Right renal pelvis (tissue), 4 donors: ENCODE results near the gene AKR7A2. TPM values are rescaled to one million over a fixed set of nuclear protein-coding genes. Genes with fewer than 3 reads are reported as not detected.
A peak's percentile ranks its signal among the peaks of the same experiment; 100 is the strongest.

Source experiments
- DNase-seq, 4 donors: peaks; one replicate each; pipeline ENCODE4 v3.0.0-alpha.2; 2013; ENCODE audit warnings: low read depth in 4 of 4, low spot score in 3 of 4, missing footprints in 1 of 4
- polyA plus RNA-seq, 4 donors: library from polyadenylated mRNA; unstranded; fragments of 120-200 nt; gene quantifications; one replicate each; pipeline ENCODE4 v1.2.1, GENCODE V29; 2013; ENCODE audit not compliant: insufficient read length in 4 of 4

Gene AKR7A2
- polyA plus RNA-seq, 4 donors = 80.6 to 103 (median 85.7) TPM

DNA sequence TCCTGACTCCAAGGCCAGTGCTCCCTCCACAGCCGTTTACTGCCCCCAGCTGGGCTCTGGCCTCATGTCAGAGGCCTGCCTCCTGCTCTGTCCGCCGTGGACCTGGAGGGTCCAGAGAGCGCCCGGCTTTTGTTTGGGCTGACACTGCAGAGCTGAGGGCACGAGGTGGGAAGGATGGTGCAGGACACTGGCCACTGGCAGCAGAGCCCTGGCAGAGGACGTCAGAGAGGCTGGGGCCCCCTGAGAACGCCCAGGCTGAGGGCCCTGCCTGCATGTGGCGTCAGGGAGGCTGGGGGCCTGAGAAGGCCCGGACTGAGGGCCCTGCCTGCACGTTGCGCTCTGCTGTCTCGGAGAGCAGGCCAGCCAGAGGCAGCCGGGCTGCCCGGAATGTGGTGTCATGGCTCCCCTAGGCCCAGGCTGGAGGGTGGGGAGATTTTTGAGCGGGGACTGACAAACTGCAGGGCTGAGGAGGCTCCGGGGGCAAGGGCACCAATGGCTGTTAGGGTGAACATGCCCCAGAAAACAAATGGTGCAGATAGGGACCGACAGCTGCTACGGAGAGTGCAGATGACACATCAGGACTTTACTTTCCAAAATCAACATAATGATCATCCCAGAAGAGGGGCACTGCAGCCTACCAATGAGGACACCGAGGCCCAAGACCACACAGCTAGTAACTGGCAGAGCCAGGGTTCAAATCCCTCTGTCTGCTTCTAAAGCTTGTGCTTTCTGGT lies 31.8 kb upstream of the AKR7A2 start:
- DNase-seq = no peak

GRCh38 chr1:19342894-19343616 lies 31.1 kb upstream of the AKR7A2 start:
- DNase-seq = no peak

GRCh38 chr1:19342062-19342750 lies 30.3 kb upstream of the AKR7A2 start:
- no peak for DNase-seq

DNA sequence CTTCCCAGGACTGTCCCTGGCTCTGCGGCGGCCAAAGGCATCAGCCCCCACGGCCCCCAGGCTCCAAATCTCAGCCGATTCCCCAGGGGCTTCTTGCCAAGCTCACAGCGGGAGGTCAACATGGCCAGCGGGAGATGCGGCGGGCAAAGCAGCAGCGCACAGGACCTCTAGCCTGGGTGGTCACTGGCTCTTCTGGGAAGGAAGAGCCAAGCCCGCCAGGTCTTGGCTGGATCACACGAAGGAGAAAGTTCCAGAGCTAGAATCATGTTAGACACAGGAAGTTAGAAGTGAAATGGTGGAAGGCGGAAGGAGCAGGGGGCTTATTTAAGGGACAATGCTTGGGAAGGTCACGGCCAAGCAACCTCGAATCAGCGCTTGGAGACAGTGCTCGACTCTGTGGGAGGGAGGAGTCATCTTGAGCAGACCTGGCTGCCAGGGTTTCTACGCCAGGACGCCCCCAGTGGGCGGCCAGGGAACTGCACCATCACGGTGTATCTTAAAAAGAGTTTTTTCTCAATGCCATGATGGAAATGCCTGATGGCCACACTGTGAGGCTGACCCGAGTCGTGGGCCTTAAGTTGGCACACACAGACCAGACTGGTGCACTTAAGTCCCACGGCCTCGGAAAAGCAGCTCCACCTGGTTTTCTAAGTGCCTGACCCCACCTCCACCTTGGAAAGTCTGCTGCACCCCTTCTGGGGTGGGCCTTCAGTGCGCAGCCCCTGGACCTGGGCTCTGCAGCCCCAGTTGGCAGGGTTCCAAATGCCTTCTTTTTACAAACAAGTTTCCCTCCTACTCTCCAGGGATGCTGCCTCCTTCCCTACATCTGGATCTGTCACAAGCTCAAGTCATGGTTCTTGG lies 29.5 kb upstream of the AKR7A2 start:
- DNase-seq = peak in 3 of 4 donors; percentile 36 to 53 (median 38)

DNA sequence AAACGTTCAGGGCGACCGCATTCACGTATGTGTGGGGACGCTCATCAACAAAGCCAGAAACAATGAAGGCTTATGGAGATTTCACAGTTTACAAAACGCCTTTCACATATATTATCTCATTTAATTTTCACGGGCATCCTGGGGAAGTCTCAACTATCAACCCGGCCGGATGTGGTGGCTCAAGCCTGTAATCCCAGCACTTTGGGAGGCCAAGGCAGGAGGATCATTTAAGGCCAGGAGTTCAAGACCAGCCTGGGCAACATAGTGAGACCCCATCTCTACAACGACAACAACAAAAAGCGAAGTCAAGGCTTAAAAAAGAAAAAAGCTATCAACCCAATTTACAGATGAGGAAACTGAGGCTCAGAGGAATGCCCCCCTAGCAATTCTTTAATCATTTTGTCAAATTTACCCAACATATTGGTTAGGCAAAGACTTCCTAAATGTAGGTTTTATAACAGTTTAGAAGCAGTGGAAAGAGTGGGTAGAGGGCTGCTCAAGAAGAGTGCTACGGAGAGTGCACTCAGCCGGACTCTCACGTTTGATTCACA lies 28.5 kb upstream of the AKR7A2 start:
- DNase-seq = no peak

DNA sequence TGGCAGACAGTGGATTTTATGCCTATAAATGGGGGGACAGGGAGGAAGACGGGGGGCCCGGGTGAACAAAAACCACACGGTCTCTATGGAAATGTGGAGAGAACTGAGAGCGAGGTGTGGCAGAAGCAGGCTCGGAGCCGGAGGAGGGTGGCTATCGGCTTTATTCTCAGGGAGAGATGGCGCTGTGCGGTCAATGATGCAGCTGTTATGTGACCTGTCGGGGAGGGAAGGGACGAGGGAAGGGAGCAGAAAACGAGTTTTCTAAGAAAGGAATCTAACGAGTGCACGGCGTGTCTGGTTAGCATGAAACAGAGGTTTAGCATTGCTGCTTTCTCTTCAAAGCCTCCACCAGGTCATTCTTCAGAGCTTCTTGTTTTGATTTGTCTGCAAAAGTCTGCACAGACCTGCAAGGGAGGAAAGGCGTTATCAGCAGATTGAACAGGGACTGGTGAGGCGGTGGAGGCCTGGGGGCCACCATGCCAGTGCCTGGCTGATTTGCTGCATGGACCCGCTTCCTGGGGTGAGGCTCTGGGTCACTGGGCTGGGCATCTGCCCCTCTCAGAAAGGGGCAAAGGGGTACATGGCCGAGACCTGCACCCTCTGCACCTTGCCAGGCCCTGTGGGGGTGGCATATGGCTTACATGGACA lies 27.4 kb upstream of the AKR7A2 start:
- no peak for DNase-seq

GRCh38 chr1:19338323-19338762 lies 26.4 kb upstream of the AKR7A2 start:
- no peak for DNase-seq

GRCh38 chr1:19337289-19337688 lies 25.3 kb upstream of the AKR7A2 start:
- DNase-seq = no peak

DNA sequence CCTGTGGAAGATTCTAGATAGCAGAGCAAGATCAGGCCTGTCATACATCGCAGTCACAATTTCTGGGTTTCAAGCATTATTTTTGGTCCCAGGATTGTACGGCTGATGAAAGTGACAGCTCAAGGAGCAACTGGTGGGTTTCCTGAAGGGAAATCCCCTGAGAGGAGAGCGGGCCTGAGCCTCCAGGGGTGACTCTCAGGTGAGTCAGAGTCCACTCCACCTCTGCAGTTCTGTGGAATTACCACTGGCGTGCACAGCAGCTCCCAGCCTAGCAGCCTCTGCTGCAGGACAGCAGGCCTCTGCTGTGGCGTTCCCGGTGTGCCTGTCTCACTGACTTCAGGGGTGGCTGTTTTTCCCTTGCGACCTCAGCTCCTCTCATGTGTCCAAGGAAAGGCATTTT lies 24.6 kb upstream of the AKR7A2 start:
- DNase-seq = no peak

GRCh38 chr1:19333587-19334354 lies 21.8 kb upstream of the AKR7A2 start:
- no peak for DNase-seq

DNA sequence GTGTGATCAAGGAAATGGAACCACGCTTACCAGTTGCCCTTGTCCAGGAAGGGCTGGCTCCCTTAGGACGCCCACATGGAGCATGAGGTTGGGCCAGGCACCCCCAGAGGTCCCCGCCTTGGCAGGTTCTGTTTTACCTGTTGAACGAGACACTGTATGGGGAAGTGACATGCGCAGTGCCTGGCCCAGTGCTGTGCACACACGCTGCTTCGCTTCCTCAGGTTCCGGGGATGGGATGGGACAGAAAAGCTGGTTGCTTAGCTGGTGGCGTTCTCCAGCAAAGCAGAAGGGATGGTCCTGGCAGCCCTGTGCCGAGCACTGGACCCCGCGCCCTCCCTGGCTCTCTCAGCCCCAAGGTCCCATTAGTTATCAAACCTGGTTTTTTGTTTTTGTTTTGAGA lies 20.9 kb upstream of the AKR7A2 start:
- DNase-seq = no peak

DNA sequence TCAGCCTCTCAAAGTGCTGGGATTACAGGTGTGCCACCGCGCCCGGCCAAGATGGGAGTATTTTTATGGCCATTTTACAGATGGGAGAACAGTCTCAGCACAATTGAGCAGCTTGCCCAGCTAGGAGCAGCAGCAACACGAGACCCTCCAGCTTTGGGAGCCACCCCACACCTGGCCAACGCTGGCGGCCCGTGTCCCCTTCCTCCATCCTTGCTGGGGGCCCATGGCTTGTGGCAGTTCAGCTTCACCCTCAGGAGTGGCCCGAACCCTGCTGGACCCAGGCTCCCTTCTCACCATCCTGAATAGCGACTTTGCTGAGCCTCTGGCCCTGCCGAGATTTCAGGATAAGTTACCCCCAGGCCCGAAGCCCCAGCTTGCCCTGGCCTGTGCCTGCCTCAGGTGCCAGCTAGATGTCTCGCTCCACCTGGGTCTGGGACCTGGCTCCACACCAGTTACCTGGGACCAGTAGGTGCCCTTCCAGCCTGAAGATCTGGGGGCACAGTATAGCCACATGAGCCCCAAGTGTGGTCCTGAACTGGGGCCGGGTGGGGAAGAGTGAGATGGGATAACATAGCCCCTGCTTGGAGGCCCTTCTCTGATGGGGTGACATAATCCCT lies 19.4 kb upstream of the AKR7A2 start:
- no peak for DNase-seq

GRCh38 chr1:19330449-19331135 lies 18.6 kb upstream of the AKR7A2 start:
- DNase-seq = no peak

- DNase-seq = no peak
These were observed 17.7 kb upstream of the AKR7A2 start for GRCh38 chr1:19329611-19330010.

DNA sequence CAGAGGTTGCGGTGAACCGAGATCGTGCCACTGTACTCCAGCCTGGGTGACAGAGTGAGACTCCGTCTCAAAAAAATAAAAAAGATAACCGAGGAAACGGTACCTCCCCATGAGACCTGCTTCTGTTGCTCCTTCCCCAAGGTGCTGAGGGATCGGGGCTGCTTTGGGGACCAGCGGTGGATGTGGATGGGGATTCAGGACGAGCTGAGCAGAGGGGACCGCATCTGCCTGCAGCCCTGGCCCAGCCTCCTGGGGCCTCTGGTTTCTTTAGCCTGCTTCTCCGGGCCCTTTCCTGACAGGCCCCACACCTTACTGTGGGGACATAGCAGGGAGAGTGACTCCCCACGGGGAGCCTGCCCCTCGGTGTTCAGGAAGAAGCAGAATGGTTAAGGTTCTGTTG lies 17.2 kb upstream of the AKR7A2 start:
- no peak for DNase-seq

DNA sequence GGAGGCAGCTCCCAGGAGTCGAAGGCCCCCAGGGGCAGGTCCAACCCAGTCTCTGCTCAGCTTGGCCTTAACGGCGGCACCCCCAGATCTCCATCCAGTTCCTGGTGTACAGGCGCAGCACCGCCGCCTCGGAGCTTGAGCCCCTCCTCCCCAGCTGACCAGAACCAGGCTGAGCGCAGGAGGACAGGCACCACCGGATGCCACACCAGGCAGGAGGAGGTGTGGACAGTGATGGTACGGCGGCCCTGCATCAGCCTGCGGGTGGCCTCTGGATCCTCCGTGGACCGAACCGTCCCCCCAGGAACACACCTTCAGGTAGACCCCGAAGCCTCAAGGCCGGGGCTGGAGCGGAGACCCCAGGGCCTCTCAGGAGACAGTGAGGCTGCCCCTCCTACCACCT lies 16.5 kb upstream of the AKR7A2 start:
- no peak for DNase-seq

DNA sequence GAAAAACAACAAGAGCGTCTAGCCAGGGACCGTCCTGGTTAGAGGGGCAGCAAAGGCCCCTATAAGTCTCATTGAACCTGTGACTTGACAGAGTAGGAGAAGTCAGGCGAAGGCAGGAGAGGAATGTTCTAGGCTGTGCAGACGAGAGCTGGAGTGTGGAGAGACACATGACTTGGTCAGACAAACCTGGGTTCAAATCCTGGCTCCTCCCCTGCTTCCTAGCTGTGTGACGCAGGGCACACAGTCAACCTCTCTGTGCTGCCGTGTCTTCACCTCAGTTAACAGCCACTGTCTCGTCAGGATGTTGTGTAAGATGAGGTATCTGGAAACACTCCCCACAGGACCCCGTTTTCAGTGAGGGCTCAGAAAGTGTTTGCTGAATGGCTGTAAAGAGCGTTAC lies 15.8 kb upstream of the AKR7A2 start:
- no peak for DNase-seq

DNA sequence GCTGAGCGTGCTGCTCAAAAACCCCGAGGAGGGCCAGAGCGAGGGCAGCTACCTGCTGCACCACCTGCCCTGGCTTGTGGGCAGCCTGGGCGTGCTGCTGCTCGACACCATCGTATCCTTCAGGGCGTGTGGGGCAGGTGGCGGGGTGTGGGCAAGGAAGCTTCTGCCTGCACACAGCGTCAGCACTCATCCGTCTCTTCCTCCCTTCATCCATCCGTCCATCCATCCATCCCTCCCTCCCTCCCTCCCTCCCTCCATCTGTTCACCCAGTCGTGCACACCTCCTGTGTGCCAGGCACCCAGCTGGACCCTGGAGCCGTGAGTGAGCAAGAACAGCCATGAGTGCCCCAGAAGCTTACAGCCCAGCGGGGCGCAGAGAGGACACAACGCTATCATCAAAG lies 15.4 kb upstream of the AKR7A2 start:
- DNase-seq = no peak
